ENCODE measurements around the gene CNKSR3. TPM values are rescaled to one million over a fixed set of nuclear protein-coding genes. Genes with fewer than 3 reads are reported as not detected.
"Not testable (repeated sequence)": the region's sequence is repeated elsewhere in the genome, so short reads cannot be mapped to it uniquely, and the experiment has no call there.

CNKSR3 gene
- total RNA-seq, 1 donor = 11.7 TPM

GRCh38 chr6:154516276-154516675 is 5.8 kb upstream of the CNKSR3 start:
- TF ChIP-seq CTCF (IDR thresholded peaks at IDR 0.05; ENCODE audit: insufficient read depth, low read length) = no peak
- H3K4me3 ChIP-seq (ENCODE audit: low read depth, low read length) = peak overlapping the region; percentile 53
- DNase-seq (ENCODE audit: low read depth) = no peak

DNA sequence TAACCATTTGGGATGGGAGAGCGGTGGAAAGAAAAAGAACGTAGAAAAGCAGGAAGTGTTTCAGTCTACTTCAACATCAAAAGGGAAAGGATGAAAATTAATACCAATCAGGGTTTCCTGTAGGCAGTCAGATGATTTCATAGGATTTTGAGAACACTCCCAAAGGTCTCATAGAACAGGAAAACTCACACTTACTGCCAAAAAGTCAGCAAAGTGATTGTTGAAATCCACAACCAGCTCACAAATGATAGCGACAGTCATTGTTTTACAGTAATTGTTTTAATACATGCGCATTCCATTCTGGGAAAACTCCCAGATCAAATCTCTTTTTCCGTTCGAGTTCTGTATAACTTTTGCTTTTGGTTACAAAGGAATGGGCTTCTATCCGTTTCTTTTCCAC is 5.3 kb upstream of the CNKSR3 start:
- no peak for TF ChIP-seq CTCF (IDR thresholded peaks at IDR 0.05; ENCODE audit: insufficient read depth, low read length)
- H3K4me3 ChIP-seq (ENCODE audit: low read depth, low read length) = peak overlapping the region; percentile 53
- DNase-seq (ENCODE audit: low read depth) = peak; percentile 55

- DNase-seq (ENCODE audit: low read depth); H3K4me3 ChIP-seq (ENCODE audit: low read depth, low read length): not testable (repeated sequence)
Measured at GRCh38 chr6:154515076-154515475, 4.6 kb upstream of the CNKSR3 start.

GRCh38 chr6:154514481-154514880 is 4.0 kb upstream of the CNKSR3 start:
- no peak for TF ChIP-seq CTCF (IDR thresholded peaks at IDR 0.05; ENCODE audit: insufficient read depth, low read length)
- no peak overlapping the region for H3K4me3 ChIP-seq (ENCODE audit: low read depth, low read length)
- DNase-seq (ENCODE audit: low read depth) = no peak

DNA sequence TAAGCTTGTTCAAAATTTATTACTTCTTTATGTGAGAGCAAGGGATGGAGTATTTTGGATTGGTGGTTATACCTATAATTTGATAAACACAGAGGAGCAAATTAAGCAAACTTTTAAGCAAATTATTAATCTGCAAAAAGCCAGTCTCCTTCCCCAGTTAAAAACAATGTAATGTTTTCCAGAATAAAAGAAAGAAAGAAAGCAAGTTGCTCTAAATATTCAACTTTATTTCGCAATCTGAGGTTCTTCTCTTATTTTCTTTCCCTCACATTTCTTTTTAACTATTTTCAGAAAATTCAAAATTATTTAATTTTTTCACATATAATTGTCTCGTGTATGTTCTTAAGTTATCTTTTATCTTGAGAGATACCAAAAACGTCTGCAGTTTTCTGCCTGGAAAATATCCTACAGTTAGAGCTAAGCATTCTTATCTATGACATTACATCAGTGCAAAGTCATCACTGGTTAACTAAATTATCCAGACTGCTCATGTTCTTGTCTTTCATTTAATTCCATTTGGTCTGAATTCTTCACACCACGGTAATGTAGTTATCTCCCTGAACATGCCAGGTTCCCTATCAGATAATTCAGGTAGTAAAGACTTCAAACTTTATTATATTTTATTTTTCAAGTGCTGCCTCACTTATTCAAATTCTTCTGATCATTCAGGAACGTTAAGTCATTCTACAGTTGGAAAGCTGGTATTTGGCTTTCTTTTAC is 3.3 kb upstream of the CNKSR3 start:
- no peak for TF ChIP-seq CTCF (IDR thresholded peaks at IDR 0.05; ENCODE audit: insufficient read depth, low read length)
- H3K4me3 ChIP-seq (ENCODE audit: low read depth, low read length) = no peak overlapping the region
- no peak for DNase-seq (ENCODE audit: low read depth)

GRCh38 chr6:154512201-154512600 is 1.7 kb upstream of the CNKSR3 start:
- TF ChIP-seq CTCF (IDR thresholded peaks at IDR 0.05; ENCODE audit: insufficient read depth, low read length) = no peak
- no peak overlapping the region for H3K4me3 ChIP-seq (ENCODE audit: low read depth, low read length)

DNA sequence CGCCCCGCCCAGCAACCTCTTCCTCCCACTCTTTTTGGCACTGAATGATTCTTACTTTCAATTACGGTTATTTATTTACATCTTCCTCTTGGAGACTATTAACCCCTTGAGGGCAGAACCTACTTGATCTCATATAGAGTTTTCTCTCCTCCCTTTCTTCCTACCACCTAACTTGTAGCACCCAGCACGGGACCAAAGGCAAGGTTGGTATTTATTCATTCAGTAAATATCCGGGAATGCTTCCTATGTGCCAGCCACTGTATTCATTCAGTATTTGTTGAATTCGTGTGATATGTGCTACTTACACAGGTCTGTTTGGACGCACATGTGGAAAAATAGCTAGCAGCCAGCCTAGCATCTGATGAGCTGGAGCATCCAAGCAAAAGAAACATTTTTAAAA is 1.3 kb upstream of the CNKSR3 start:
- H3K4me3 ChIP-seq (ENCODE audit: low read depth, low read length) = no peak overlapping the region
- DNase-seq (ENCODE audit: low read depth) = no peak
- TF ChIP-seq CTCF (IDR thresholded peaks at IDR 0.05; ENCODE audit: insufficient read depth, low read length) = no peak

More at GRCh38 chr6:154512201-154512600, 1.7 kb upstream of the CNKSR3 start:
- no peak for DNase-seq (ENCODE audit: low read depth)
